Forelimb muscle (tissue), 1 donor: ENCODE results near the gene SBNO2. TPM values are rescaled to one million over a fixed set of nuclear protein-coding genes. Genes with fewer than 3 reads are reported as not detected.
"Not testable (repeated sequence)": the region's sequence is repeated elsewhere in the genome, so short reads cannot be mapped to it uniquely, and the experiment has no call there.

Experiments
- DNase-seq: peaks from one replicate; pipeline ENCODE4 v3.0.0-alpha.2; 2013; ENCODE audit warnings: low read depth
- polyA plus RNA-seq: library from polyadenylated mRNA; unstranded; fragments of 120-200 nt; gene quantifications from one replicate; pipeline ENCODE4 v1.2.1, GENCODE V29; 2013; ENCODE audit not compliant: insufficient read length

The SBNO2 gene
- polyA plus RNA-seq, 1 donor: 11.6 TPM

- no peak for DNase-seq
Measured at GRCh38 chr19:1210227-1210538, 36.1 kb upstream of the SBNO2 start.

GRCh38 chr19:1208830-1209229 is 34.8 kb upstream of the SBNO2 start:
- not testable (repeated sequence) for DNase-seq

- DNase-seq: no peak
Measured at GRCh38 chr19:1206864-1207450, 32.9 kb upstream of the SBNO2 start.

- no peak for DNase-seq
Measured at GRCh38 chr19:1206150-1206863, 32.2 kb upstream of the SBNO2 start.

GRCh38 chr19:1205114-1206099 is 31.3 kb upstream of the SBNO2 start, which contains the start of gene STK11:
Gene STK11, plus strand, starts transcription at chr19:1205778. Its CDS starts 1,136 bp downstream, at chr19:1206914.
- peak; percentile 83 for DNase-seq

- not testable (repeated sequence) for DNase-seq
Measured at GRCh38 chr19:1200614-1201013, 26.5 kb upstream of the SBNO2 start.

GRCh38 chr19:1199531-1199930 is 25.5 kb upstream of the SBNO2 start:
- no peak for DNase-seq

- DNase-seq: no peak
Measured at GRCh38 chr19:1189419-1189818, 15.4 kb upstream of the SBNO2 start.

- no peak for DNase-seq
Measured at GRCh38 chr19:1183543-1184172, 9.6 kb upstream of the SBNO2 start.

GRCh38 chr19:1182727-1183126 is 8.7 kb upstream of the SBNO2 start:
- no peak for DNase-seq

GRCh38 chr19:1182068-1182467 is 8.0 kb upstream of the SBNO2 start:
- DNase-seq: no peak

GRCh38 chr19:1181606-1182005 is 7.5 kb upstream of the SBNO2 start:
- no peak for DNase-seq

- no peak for DNase-seq
Measured at GRCh38 chr19:1177322-1178114, 3.5 kb upstream of the SBNO2 start.

- no peak for DNase-seq
Measured at GRCh38 chr19:1173159-1173844, 766 bp downstream of the SBNO2 start.

GRCh38 chr19:1172353-1173158 is 1.5 kb downstream of the SBNO2 start:
- no peak for DNase-seq

GRCh38 chr19:1171755-1172352 is 2.2 kb downstream of the SBNO2 start:
- DNase-seq: no peak

GRCh38 chr19:1170938-1171754 is 2.9 kb downstream of the SBNO2 start:
- no peak for DNase-seq
